GM10847 (cell line): Measurements from ENCODE around the gene KIF16B.

ENCODE experiments used
- POLR2A ChIP-seq: IDR thresholded peaks from 2 replicates; pipeline ENCODE4 v1.6.1; 2011; ENCODE audit not compliant: insufficient read length; ENCODE audit errors: extremely low read depth

Gene KIF16B

GRCh38 chr20:16446991-16447390 lies 126.3 kb downstream of the KIF16B start:
- no peak for TF ChIP-seq POLR2A

GRCh38 chr20:16446246-16446645 lies 127.0 kb downstream of the KIF16B start:
- TF ChIP-seq POLR2A = no peak

- TF ChIP-seq POLR2A = no peak
Measured at GRCh38 chr20:16445482-16445881, 127.8 kb downstream of the KIF16B start.

- no peak for TF ChIP-seq POLR2A
Measured at GRCh38 chr20:16444057-16444777, 129.0 kb downstream of the KIF16B start.

DNA sequence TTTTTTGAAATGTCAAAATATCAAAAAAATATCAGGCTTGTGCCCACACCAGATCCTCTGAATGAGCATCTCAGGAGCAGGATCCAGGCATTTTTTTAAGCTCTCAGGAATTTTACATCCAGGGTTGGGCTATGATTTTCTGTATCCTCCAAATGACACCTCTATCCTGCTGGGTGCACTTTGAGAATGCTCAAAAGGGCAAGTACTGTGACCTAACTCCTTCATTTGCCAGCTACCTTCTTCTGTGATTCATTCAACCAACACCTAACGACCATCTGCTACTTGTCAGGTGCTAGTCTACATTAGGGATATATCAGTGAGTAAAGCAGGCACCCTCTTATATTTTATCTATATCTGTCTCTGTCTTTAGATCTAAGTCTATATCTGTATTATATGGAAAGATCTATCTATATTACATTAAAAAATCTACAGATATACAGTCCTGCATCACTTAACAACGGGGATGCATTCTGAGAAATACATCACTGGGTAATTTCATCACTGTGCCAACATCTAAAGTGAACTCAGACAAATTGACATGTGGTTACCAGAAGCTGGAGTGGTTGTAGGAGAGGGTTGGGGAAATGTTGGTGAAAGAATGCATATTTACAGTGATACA lies 131.6 kb downstream of the KIF16B start:
- TF ChIP-seq POLR2A = no peak

- TF ChIP-seq POLR2A = no peak
Measured at GRCh38 chr20:16440686-16441085, 132.6 kb downstream of the KIF16B start.

GRCh38 chr20:16438100-16438499 lies 135.1 kb downstream of the KIF16B start:
- no peak for TF ChIP-seq POLR2A

DNA sequence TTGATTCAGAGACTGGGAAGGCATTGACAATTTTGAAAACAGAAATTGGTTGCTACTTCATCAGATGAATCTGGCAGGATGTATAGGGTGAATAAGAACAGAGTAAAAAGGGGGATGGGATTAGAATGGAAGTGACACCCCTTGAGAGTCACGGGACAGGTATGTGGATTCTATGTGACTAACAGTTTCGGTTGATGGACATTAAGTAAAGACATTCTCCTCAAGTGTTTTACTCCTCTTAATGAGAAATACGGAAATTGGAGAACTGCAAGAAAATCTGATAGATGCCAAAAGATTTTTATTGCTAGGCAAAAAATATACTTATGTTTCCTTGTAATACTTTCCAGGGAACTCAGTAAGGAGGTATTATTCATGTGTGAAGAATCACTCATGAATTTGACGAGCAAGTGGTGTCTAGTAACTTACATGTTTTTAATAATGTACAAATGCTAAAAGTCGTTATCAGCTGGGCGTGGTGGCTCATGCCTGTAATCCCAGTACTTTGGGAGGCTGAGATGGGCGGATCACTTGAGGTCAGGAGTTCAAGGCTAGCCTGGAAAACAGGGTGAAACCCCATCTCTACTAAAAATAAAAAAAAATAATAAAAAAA lies 135.8 kb downstream of the KIF16B start:
- no peak for TF ChIP-seq POLR2A

- no peak for TF ChIP-seq POLR2A
Measured at GRCh38 chr20:16434062-16434664, 139.1 kb downstream of the KIF16B start.

GRCh38 chr20:16433293-16433580 lies 140.0 kb downstream of the KIF16B start:
- TF ChIP-seq POLR2A = no peak

- TF ChIP-seq POLR2A = no peak
Measured at GRCh38 chr20:16432466-16433292, 140.6 kb downstream of the KIF16B start.

- no peak for TF ChIP-seq POLR2A
Measured at GRCh38 chr20:16428112-16428511, 145.1 kb downstream of the KIF16B start.

DNA sequence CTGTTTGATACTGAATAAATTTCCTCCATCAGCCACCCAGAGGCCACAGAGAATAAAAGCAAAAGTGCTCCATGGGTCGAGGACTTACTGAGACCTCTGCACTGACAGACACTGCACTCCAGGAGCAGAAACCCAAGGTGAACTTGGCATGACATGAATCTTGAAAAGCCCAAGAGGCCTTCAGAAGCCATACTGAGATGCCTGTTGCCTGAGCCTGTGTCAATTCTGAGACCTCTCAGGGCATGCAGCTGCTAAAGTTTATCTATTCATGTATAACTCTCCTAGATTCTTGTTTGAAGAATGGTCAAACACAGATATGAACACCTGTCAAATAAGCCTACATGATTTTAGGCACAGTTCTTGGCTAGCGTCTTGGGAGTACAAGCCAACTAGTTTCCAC lies 145.7 kb downstream of the KIF16B start:
- TF ChIP-seq POLR2A = no peak

DNA sequence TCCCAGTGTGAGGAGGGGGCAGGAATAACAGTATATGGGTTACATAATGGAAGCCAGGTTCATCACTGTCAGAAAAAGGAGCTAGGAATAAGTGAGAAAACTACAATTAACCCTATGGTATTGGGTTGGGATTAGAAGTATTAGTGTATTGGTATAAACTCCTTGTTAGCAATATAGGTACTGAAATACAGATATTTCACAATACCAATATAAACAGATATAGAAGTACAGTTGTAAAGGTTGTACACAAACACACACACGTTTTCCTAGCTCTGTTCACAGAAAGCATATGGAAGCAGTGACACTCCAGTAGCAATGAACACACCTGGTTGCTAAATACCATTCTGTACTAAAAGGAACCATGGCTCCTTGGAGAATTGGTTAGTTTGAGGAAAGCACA lies 148.5 kb downstream of the KIF16B start:
- TF ChIP-seq POLR2A = no peak

- TF ChIP-seq POLR2A = no peak
Measured at GRCh38 chr20:16423311-16424212, 149.7 kb downstream of the KIF16B start.

- TF ChIP-seq POLR2A = no peak
Measured at GRCh38 chr20:16419138-16419715, 154.0 kb downstream of the KIF16B start.
